Kidney (tissue), 14 donors: ENCODE data around the gene LMO1. TPM values are rescaled to one million over a fixed set of nuclear protein-coding genes. Genes with fewer than 3 reads are reported as not detected.
A peak's percentile ranks its signal among the peaks of the same experiment; 100 is the strongest.

Experiments
- DNase-seq, 5 donors: peaks; one replicate each; pipeline ENCODE4 v3.0.0-alpha.2; 2013 to 2020
- FAIRE-seq: peaks from 2 replicates; lab custom pipeline; 2012; peaks lifted over from hg19 to GRCh38; lab: Jason Lieb, UNC
- H3K27ac ChIP-seq, 2 donors: one replicate each; pipeline ENCODE4 v1.7.0; 2013; ENCODE audit warnings: low read depth in 2 of 2, low read length in 2 of 2, inconsistent platforms in 1 of 2
- H3K27me3 ChIP-seq: one replicate; pipeline ENCODE4 v1.7.1; 2013; ENCODE audit warnings: low read length, inconsistent platforms; ENCODE audit not compliant: control insufficient read depth, insufficient read depth
- H3K36me3 ChIP-seq, 3 donors: one replicate each; pipeline versions ENCODE4 v1.7.0 to v1.7.1; 2013; ENCODE audit warnings: low read length in 3 of 3, control low read depth in 1 of 3, inconsistent platforms in 1 of 3; ENCODE audit not compliant: insufficient read depth in 3 of 3, control insufficient read depth in 2 of 3
- H3K4me1 ChIP-seq, 3 donors: one replicate each; pipeline versions ENCODE4 v1.7.0 to v1.7.1; 2013; ENCODE audit warnings: low read length in 3 of 3, inconsistent platforms in 1 of 3, low read depth in 1 of 3; ENCODE audit not compliant: control insufficient read depth in 2 of 3, insufficient read depth in 2 of 3
- H3K4me3 ChIP-seq, 3 donors: one replicate each; pipeline versions ENCODE4 v1.7.0 to v1.8.1; 2013; ENCODE audit warnings: low read length in 3 of 3, control low read depth in 1 of 3, inconsistent platforms in 1 of 3
- H3K9ac ChIP-seq, 3 donors: one replicate each; pipeline versions ENCODE4 v1.7.0 to v1.7.1; 2013; ENCODE audit warnings: low read length in 3 of 3, control low read depth in 1 of 3, inconsistent platforms in 1 of 3
- H3K9me3 ChIP-seq, 3 donors: one replicate each; pipeline versions ENCODE4 v1.7.0 to v1.7.1; 2013; ENCODE audit warnings: low read length in 3 of 3, control low read depth in 1 of 3, inconsistent platforms in 1 of 3; ENCODE audit not compliant: control insufficient read depth in 2 of 3, insufficient read depth in 1 of 3
- CTCF ChIP-seq: IDR thresholded peaks from 3 replicates; pipeline ENCODE4 v1.5.1; 2012; ENCODE audit warnings: mild to moderate bottlenecking, moderate library complexity, borderline replicate concordance; ENCODE audit not compliant: insufficient read depth; ENCODE audit errors: extremely low read depth
- intact Hi-C: fragments of 100-400 bp; cut with DNase I; formaldehyde crosslinking; loops from one replicate; pipeline ENCODE4 v1.11.1; 2022
- polyA plus RNA-seq: library from polyadenylated mRNA; stranded (reverse); fragments of 350-450 nt; fragmentation: Illumina TruSeq; extraction: RNeasy Lipid Tissue Mini Kit (QIAGEN cat#74804); gene quantifications from one replicate; pipeline ENCODE4 v1.2.3, GENCODE V29; 2014; ENCODE audit warnings: low read depth, low replicate concordance; ENCODE audit not compliant: insufficient read depth
- total RNA-seq: library from RNA; stranded (reverse); fragmentation: NEBNext Ultra II Directional; extraction: Animal tissue kit (Norgen Biotek cat#: 25700); gene quantifications from one replicate; pipeline ENCODE4 v1.2.1, GENCODE V29; 2021
- donor health status: control.
- donor health status: control.
- donor health status: control.
- donor health status: control.
- donor health status: control.
- donor health status: DM: yes; HTN: yes; CAD: no.
- donor health status: Normal renal cell carcinoma (clear cell type).

Gene LMO1
- total and polyA plus RNA-seq, 2 donors from 2014 or later = 0.95 TPM; not detected in 1

GRCh38 chr11:8228231-8228630 is 35.4 kb downstream of the LMO1 start:
- no peak for DNase-seq
- Histone ChIP-seq H3K27me3 (no peaks in the 10 kb centered on the region), H3K27ac (no peak overlapping the region), H3K9me3 (no peaks in the 10 kb centered on the region), H3K9ac (no peak overlapping the region), H3K36me3 (no peaks in the 10 kb centered on the region), H3K4me1 (no peaks in the 10 kb centered on the region), H3K4me3 (no peak overlapping the region)
- intact Hi-C loops = no loop called here
- FAIRE-seq = no peak
- TF ChIP-seq CTCF = no peak

GRCh38 chr11:8227156-8228152 is 36.2 kb downstream of the LMO1 start:
- TF ChIP-seq CTCF = no peak
- intact Hi-C loops = no loop called here
- no peak for FAIRE-seq

GRCh38 chr11:8225589-8226036 is 38.1 kb downstream of the LMO1 start:
- Histone ChIP-seq H3K9ac (no peak overlapping the region), H3K4me3 (no peak overlapping the region), H3K27me3 (no peaks in the 10 kb centered on the region), H3K4me1 (no peaks in the 10 kb centered on the region), H3K36me3 (no peaks in the 10 kb centered on the region), H3K9me3 (no peaks in the 10 kb centered on the region), H3K27ac (no peak overlapping the region)
- DNase-seq (peak in 4 of 5 donors; percentile 82 to 90 (median 84)), FAIRE-seq (no peak)
- intact Hi-C loops = no loop called here
- TF ChIP-seq CTCF = peak; percentile 90

More at GRCh38 chr11:8227156-8228152, 36.2 kb downstream of the LMO1 start:
- H3K9ac ChIP-seq = no peak overlapping the region
- no peak for DNase-seq
- no peaks in the 10 kb centered on the region for H3K4me1 ChIP-seq
- H3K9me3 ChIP-seq = no peaks in the 10 kb centered on the region
- H3K27me3 ChIP-seq = no peaks in the 10 kb centered on the region
- no peak overlapping the region for H3K4me3 ChIP-seq
- H3K36me3 ChIP-seq = no peaks in the 10 kb centered on the region
- H3K27ac ChIP-seq = no peak overlapping the region
